Measurements from ENCODE around the gene HACL1. TPM values are rescaled to one million over a fixed set of nuclear protein-coding genes. Genes with fewer than 3 reads are reported as not detected.

HACL1 gene
- polyA plus RNA-seq, 1 of the 3 experiments (the other 2 are of a cell fraction), result 15.1 TPM

GRCh38 chr3:15531346-15531745 lies 70.0 kb downstream of the HACL1 start:
- Histone ChIP-seq H3K27me3 (ENCODE audit: insufficient read depth) (no peaks in the 10 kb centered on the region), H3K79me2 (ENCODE audit: insufficient read depth) (no peaks in the 10 kb centered on the region), H3K9ac (no peak overlapping the region), H3K9me2 (no peaks in the 10 kb centered on the region), H2AFZ (ENCODE audit: low read depth) (no peak overlapping the region), H3K27ac (ENCODE audit: low read depth in 2 of 2, low read length in 1 of 2) (no peak overlapping the region), H3K4me3 (ENCODE audit: low read depth in 2 of 2, low read length in 1 of 2) (no peak overlapping the region), H3K36me3 (replicated peaks in 1 of 2; ENCODE audit: control insufficient read depth in 1 of 2, insufficient read depth in 2 of 2, low read length in 1 of 2) (no peaks in the 10 kb centered on the region), H3K9me3 (no peaks in the 10 kb centered on the region), H3F3A (replicated peaks; ENCODE audit: insufficient read depth) (no peaks in the 10 kb centered on the region), H3K4me2 (no peak overlapping the region), H3K4me1 (ENCODE audit: control insufficient read depth in 1 of 2, insufficient read depth in 2 of 2, low read depth in 1 of 2, low read length in 1 of 2) (peaks cover 0 to 15% of the 10 kb centered on the region in 2 experiments; a peak in 2 of 4 replicates), H4K20me1 (ENCODE audit: insufficient read depth) (no peaks in the 10 kb centered on the region)
- no CpG with 5 or more reads among the region's 1 CpG for WGBS (ENCODE audit: low lambda C conversion rate)
- DNase-seq, result no peak
- ChIA-PET CTCF (interaction anchor here (1.6 kb wide), 2 partner anchors 24 to 26 kb away, joined by 3 to 9 read pairs; no protein-coding TSS in a partner anchor), POLR2A (no interaction called here)
- no peak for TF ChIP-seq FOXJ3 (CRISPR knock-in tag; IDR thresholded peaks at IDR 0.05)
- no peak for TF ChIP-seq SMC3 (IDR thresholded peaks at IDR 0.05; ENCODE audit: low read depth, low read length)
- TF ChIP-seq GATA2 (CRISPR knock-in tag; IDR thresholded peaks at IDR 0.05), result no peak
- no peak for TF ChIP-seq IRF3 (IDR thresholded peaks at IDR 0.05; ENCODE audit: low read depth, low read length)
- TF ChIP-seq GABPA (IDR thresholded peaks at IDR 0.05; ENCODE audit: low read depth), result no peak
- TF ChIP-seq MXI1 (IDR thresholded peaks at IDR 0.05; ENCODE audit: low read depth, low read length), result no peak
- TF ChIP-seq FOXM1 (IDR thresholded peaks at IDR 0.05; ENCODE audit: low read depth), result no peak
- no peak for TF ChIP-seq NRF1 (IDR thresholded peaks at IDR 0.05; ENCODE audit: low read depth, low read length)
- TF ChIP-seq REST (IDR thresholded peaks at IDR 0.05; ENCODE audit: low read depth, low read length), result no peak
- TF ChIP-seq FOSL2 (IDR thresholded peaks at IDR 0.05; ENCODE audit: borderline replicate concordance, low read depth), result no peak

GRCh38 chr3:15528854-15529537 lies 72.4 kb downstream of the HACL1 start:
- no peaks in the 10 kb centered on the region for H3K36me3 ChIP-seq (replicated peaks in 1 of 2; ENCODE audit: control insufficient read depth in 1 of 2, insufficient read depth in 2 of 2, low read length in 1 of 2)
- no peak overlapping the region for H2AFZ ChIP-seq (ENCODE audit: low read depth)
- no peak for TF ChIP-seq ELF1 (IDR thresholded peaks at IDR 0.05)
- no peak for TF ChIP-seq RFX5 (IDR thresholded peaks at IDR 0.05; ENCODE audit: low read length)
- TF ChIP-seq POLR2AphosphoS5 (IDR thresholded peaks at IDR 0.05; ENCODE audit: low read depth, low read length), result no peak
- TF ChIP-seq RCOR1 (IDR thresholded peaks at IDR 0.05; ENCODE audit: low read length), result no peak
- TF ChIP-seq ZBTB33 (IDR thresholded peaks at IDR 0.05; ENCODE audit: borderline replicate concordance, low read depth), result no peak
- TF ChIP-seq MEF2A (IDR thresholded peaks at IDR 0.05; ENCODE audit: borderline replicate concordance, low read depth), result no peak
- TF ChIP-seq USF1 (IDR thresholded peaks at IDR 0.05; ENCODE audit: borderline replicate concordance, low read depth), result no peak
- no peak for TF ChIP-seq SIN3A (IDR thresholded peaks at IDR 0.05; ENCODE audit: borderline replicate concordance, low read depth, low read length)
- no peak for TF ChIP-seq SMC3 (IDR thresholded peaks at IDR 0.05; ENCODE audit: low read depth, low read length)
- H3K4me2 ChIP-seq, result no peak overlapping the region
- no peaks in the 10 kb centered on the region for H4K20me1 ChIP-seq (ENCODE audit: insufficient read depth)
- H3F3A ChIP-seq (replicated peaks; ENCODE audit: insufficient read depth), result no peaks in the 10 kb centered on the region
- no peak for DNase-seq
- H3K9me2 ChIP-seq, result no peaks in the 10 kb centered on the region
- peaks cover 0 to 19% of the 10 kb centered on the region in 2 experiments; a peak in 2 of 4 replicates for H3K4me1 ChIP-seq (ENCODE audit: control insufficient read depth in 1 of 2, insufficient read depth in 2 of 2, low read depth in 1 of 2, low read length in 1 of 2)
- no peak overlapping the region for H3K27ac ChIP-seq (ENCODE audit: low read depth in 2 of 2, low read length in 1 of 2)
- no peak overlapping the region for H3K4me3 ChIP-seq (ENCODE audit: low read depth in 2 of 2, low read length in 1 of 2)
- no peak overlapping the region for H3K9ac ChIP-seq
- H3K79me2 ChIP-seq (ENCODE audit: insufficient read depth), result no peaks in the 10 kb centered on the region
- no peaks in the 10 kb centered on the region for H3K27me3 ChIP-seq (ENCODE audit: insufficient read depth)
- ChIA-PET POLR2A (no interaction called here), CTCF (interaction anchor here (1.4 to 3.9 kb wide), 3 partner anchors 28 to 261 kb away, joined by 3 to 44 read pairs (median 5); no protein-coding TSS in a partner anchor)
- WGBS (ENCODE audit: low lambda C conversion rate), result 94% methylated on average over 4 of the region's 4 CpGs
- no peaks in the 10 kb centered on the region for H3K9me3 ChIP-seq
